Liver (tissue), 3 donors: ENCODE results near the gene CEP131.

Experiments used
- ATF3 ChIP-seq: IDR thresholded peaks from 2 replicates; pipeline ENCODE4 v1.6.1; 2016; ENCODE audit warnings: antibody characterized with exemption
- CTCF ChIP-seq: fragments of 150-350 bp; IDR thresholded peaks from 2 replicates; pipeline ENCODE4 v1.5.1; 2017; ENCODE audit warnings: improper control_type of control experiment, low read depth, low read length; ENCODE audit not compliant: missing input control
- EGR1 ChIP-seq, 2 donors: IDR thresholded peaks; 2 replicates each; pipeline ENCODE4 v1.6.1; 2016 to 2018; ENCODE audit warnings: antibody characterized with exemption in 2 of 2, low read depth in 2 of 2
- FOXA2 ChIP-seq: IDR thresholded peaks from 2 replicates; pipeline ENCODE4 v1.6.1; 2016; ENCODE audit warnings: antibody characterized with exemption
- GABPA ChIP-seq, 2 donors: IDR thresholded peaks in 1 of 2; conservative IDR thresholded peaks in 1 of 2; 2 replicates each; pipeline ENCODE4 v1.6.1; 2016; ENCODE audit warnings: antibody characterized with exemption in 2 of 2, mild to moderate bottlenecking in 1 of 2, moderate library complexity in 1 of 2
- HNF4G ChIP-seq: IDR thresholded peaks from 2 replicates; pipeline ENCODE4 v1.6.1; 2016; ENCODE audit warnings: antibody characterized with exemption
- JUND ChIP-seq, 2 donors: IDR thresholded peaks; 2 replicates each; pipeline ENCODE4 v1.6.1; 2016; ENCODE audit warnings: antibody characterized with exemption in 2 of 2
- MAX ChIP-seq: IDR thresholded peaks from 2 replicates; pipeline ENCODE4 v1.6.1; 2016; ENCODE audit warnings: antibody characterized with exemption
- RAD21 ChIP-seq, 2 donors: IDR thresholded peaks; 2 replicates each; pipeline ENCODE4 v1.6.1; 2016; ENCODE audit warnings: antibody characterized with exemption in 2 of 2, mild to moderate bottlenecking in 2 of 2
- REST ChIP-seq: IDR thresholded peaks from 2 replicates; pipeline ENCODE4 v1.6.1; 2016; ENCODE audit warnings: antibody characterized with exemption, mild to moderate bottlenecking
- ZBTB33 ChIP-seq: IDR thresholded peaks from 2 replicates; pipeline ENCODE4 v1.6.1; 2016; ENCODE audit warnings: antibody characterized with exemption
- donor health status: healthy.
- donor health status: healthy.

- TF ChIP-seq CTCF: no peak
- TF ChIP-seq JUND (IDR thresholded peaks at IDR 0.05): no peak
- no peak for TF ChIP-seq EGR1 (IDR thresholded peaks at IDR 0.05; ENCODE audit: low read depth in 2 of 2)
- TF ChIP-seq GABPA (IDR thresholded peaks at IDR 0.05 in 1 of 2, conservative IDR thresholded peaks at IDR 0.05 in 1 of 2): no peak
- no peak for TF ChIP-seq RAD21 (IDR thresholded peaks at IDR 0.05)
- no peak for TF ChIP-seq HNF4G
- no peak for TF ChIP-seq REST
- TF ChIP-seq ATF3: no peak
- no peak for TF ChIP-seq MAX
- TF ChIP-seq ZBTB33: no peak
- no peak for TF ChIP-seq FOXA2
Measured at GRCh38 chr17:81223762-81224130, 981 bp upstream of the CEP131 start.
